ENCODE data around the gene PPARG.

- TF ChIP-seq POLR2A (IDR thresholded peaks at IDR 0.05), result no peak
- TF ChIP-seq, protein P1, sequence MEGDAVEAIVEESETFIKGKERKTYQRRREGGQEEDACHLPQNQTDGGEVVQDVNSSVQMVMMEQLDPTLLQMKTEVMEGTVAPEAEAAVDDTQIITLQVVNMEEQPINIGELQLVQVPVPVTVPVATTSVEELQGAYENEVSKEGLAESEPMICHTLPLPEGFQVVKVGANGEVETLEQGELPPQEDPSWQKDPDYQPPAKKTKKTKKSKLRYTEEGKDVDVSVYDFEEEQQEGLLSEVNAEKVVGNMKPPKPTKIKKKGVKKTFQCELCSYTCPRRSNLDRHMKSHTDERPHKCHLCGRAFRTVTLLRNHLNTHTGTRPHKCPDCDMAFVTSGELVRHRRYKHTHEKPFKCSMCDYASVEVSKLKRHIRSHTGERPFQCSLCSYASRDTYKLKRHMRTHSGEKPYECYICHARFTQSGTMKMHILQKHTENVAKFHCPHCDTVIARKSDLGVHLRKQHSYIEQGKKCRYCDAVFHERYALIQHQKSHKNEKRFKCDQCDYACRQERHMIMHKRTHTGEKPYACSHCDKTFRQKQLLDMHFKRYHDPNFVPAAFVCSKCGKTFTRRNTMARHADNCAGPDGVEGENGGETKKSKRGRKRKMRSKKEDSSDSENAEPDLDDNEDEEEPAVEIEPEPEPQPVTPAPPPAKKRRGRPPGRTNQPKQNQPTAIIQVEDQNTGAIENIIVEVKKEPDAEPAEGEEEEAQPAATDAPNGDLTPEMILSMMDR (IDR thresholded peaks at IDR 0.05 in 8 of 11, conservative IDR thresholded peaks at IDR 0.05 in 3 of 11), result no peak
Measured at GRCh38 chr3:12363397-12364195, 74.7 kb downstream of the PPARG start.

Data from spleen (tissue), 7 donors.